ENCODE data around the gene CNTNAP4. TPM values are rescaled to one million over a fixed set of nuclear protein-coding genes. Genes with fewer than 3 reads are reported as not detected.

The CNTNAP4 gene
- total RNA-seq, 1 experiment from 2014 or later, result not detected

GRCh38 chr16:76345163-76345661, 68.0 kb downstream of the CNTNAP4 start:
- Histone ChIP-seq H3K36me3 (ENCODE audit: control insufficient read depth in 1 of 2, insufficient read depth in 2 of 2, low read length in 2 of 2) (no peaks in the 10 kb centered on the region), H3K4me1 (ENCODE audit: control insufficient read depth in 1 of 2, insufficient read depth in 2 of 2, low read length in 2 of 2) (no peaks in the 10 kb centered on the region), H3K4me2 (ENCODE audit: low read length) (no peak overlapping the region), H3K9me3 (ENCODE audit: control insufficient read depth in 1 of 2, insufficient read depth in 1 of 2, low read depth in 1 of 2, low read length in 2 of 2) (peaks cover 0 to 3% of the 10 kb centered on the region in 2 experiments; a peak in 2 of 4 replicates), H3K9ac (ENCODE audit: low read length) (no peak overlapping the region), H3K27ac (ENCODE audit: low read depth, low read length) (no peak overlapping the region), H3K4me3 (replicated peaks in 1 of 2; ENCODE audit: low read depth in 1 of 2, low read length in 2 of 2) (no peak overlapping the region), H3K9me2 (ENCODE audit: insufficient read depth) (no peaks in the 10 kb centered on the region), H3K27me3 (ENCODE audit: insufficient read depth, low read length) (no peaks in the 10 kb centered on the region), H2AFZ (ENCODE audit: low read depth, low read length, poor library complexity, severe bottlenecking) (no peak overlapping the region), H4K20me1 (ENCODE audit: insufficient read depth) (no peaks in the 10 kb centered on the region), H3K79me2 (ENCODE audit: insufficient read depth, low read length) (no peaks in the 10 kb centered on the region)
- ATAC-seq (no peak), DNase-seq (ENCODE audit: low read depth, low spot score) (no peak)
- POLR2A ChIA-PET, result no interaction called here
- CTCF ChIA-PET, result no interaction called here
- intact Hi-C loops (cut with micrococcal nuclease), result no loop called here
- RAD21 ChIA-PET (ENCODE audit: low non-redundant PET in 1 of 2, low total read pairs in 2 of 2, uncharacterized antibody in 2 of 2, unreplicated experiment in 2 of 2), result no interaction called here
- no peak for TF ChIP-seq ZBTB33 (IDR thresholded peaks at IDR 0.05; ENCODE audit: extremely low read depth, insufficient replicate concordance, low read length)
- no peak for TF ChIP-seq ZNF274 (IDR thresholded peaks at IDR 0.05; ENCODE audit: low read depth, low read length)
- no peak for TF ChIP-seq ELF1 (IDR thresholded peaks at IDR 0.05; ENCODE audit: borderline replicate concordance, low read depth)
- no peak for TF ChIP-seq CEBPB (IDR thresholded peaks at IDR 0.05; ENCODE audit: low read depth)
- TF ChIP-seq RAD21 (IDR thresholded peaks at IDR 0.05; ENCODE audit: low read depth), result no peak
- no peak for TF ChIP-seq JUND (IDR thresholded peaks at IDR 0.05)
- TF ChIP-seq CTCF (IDR thresholded peaks at IDR 0.05 in 2 of 3, conservative IDR thresholded peaks at IDR 0.05 in 1 of 3; ENCODE audit: borderline replicate concordance in 1 of 3, insufficient read depth in 1 of 3, low read depth in 2 of 3, low read length in 2 of 3), result no peak
- no peak for TF ChIP-seq CBX3 (IDR thresholded peaks at IDR 0.05; ENCODE audit: low read depth)
- BruUV-seq (replicated peaks), result no TSS peak

All from HCT116 (cell line).